ENCODE results near the gene FYB2.

The FYB2 gene

DNA sequence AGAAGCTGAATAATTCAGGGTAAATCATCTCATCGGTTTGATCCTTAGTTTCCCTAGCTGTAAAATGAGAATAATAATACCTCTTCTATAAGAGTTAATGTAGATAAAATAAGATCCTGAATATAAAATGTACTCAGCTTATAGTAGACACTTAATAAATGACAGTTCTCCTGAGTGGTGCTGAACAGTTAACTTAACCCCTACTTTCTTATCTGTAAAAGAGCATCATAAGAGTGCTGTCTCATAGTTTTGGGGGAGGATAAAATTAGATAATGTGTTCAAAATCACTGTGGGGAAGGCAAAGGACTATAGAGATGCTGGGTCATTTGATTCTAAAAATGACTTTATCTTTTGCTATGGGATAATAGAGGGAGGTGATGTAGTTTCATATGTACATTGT is 36.0 kb upstream of the FYB2 start (continued):
- TF ChIP-seq, protein P1, sequence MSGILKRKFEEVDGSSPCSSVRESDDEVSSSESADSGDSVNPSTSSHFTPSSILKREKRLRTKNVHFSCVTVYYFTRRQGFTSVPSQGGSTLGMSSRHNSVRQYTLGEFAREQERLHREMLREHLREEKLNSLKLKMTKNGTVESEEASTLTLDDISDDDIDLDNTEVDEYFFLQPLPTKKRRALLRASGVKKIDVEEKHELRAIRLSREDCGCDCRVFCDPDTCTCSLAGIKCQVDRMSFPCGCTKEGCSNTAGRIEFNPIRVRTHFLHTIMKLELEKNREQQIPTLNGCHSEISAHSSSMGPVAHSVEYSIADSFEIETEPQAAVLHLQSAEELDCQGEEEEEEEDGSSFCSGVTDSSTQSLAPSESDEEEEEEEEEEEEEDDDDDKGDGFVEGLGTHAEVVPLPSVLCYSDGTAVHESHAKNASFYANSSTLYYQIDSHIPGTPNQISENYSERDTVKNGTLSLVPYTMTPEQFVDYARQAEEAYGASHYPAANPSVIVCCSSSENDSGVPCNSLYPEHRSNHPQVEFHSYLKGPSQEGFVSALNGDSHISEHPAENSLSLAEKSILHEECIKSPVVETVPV (CRISPR knock-in tag; IDR thresholded peaks at IDR 0.05) = no peak
- TF ChIP-seq SNAI2 (CRISPR knock-in tag; IDR thresholded peaks at IDR 0.05) (no peak), CSDC2 (CRISPR knock-in tag; IDR thresholded peaks at IDR 0.05) (no peak), ZNF70 (CRISPR knock-in tag; IDR thresholded peaks at IDR 0.05) (no peak), TOX (CRISPR knock-in tag; IDR thresholded peaks at IDR 0.05; ENCODE audit: borderline replicate concordance) (no peak), ZNF8 (CRISPR knock-in tag; IDR thresholded peaks at IDR 0.05) (no peak)

DNA sequence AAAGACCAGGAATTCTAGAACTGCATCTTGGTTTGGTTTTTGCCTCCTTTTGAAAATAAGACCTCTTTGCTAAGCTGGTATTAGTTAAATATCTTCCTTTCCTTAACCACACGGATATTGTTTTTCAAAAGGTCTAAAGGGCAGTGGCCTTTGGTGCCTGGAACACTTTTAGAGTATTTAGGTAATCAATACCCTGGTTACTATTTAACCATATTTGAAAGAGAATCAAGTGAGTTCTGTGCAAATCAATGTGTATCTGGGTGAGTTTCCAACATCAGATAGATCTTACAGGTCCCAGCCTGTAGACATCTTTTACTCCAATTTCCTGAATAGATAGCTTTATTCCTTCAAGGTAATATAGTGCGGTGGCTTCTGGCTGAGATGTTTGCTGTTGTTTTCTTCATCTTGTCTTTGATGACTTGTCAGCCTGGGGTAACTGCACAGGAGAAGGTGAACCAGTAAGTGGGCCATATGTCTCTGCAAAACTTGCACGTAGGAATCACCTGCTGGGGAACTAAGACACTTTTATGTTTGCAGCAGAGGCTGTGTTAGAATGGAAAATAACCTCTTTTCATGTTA is 35.4 kb upstream of the FYB2 start, which contains the start of gene C8A:
C8A (plus strand) TSS at position 277 of the 579 bp plus-strand sequence; CDS start at position 382, 105 bp downstream.
- no peak for ATAC-seq
- TF ChIP-seq CSDC2 (CRISPR knock-in tag; IDR thresholded peaks at IDR 0.05) (no peak), ESRRG (CRISPR knock-in tag; IDR thresholded peaks at IDR 0.05) (no peak), TCF4 (CRISPR knock-in tag; IDR thresholded peaks at IDR 0.05; ENCODE audit: borderline replicate concordance) (no peak), RARB (CRISPR knock-in tag; IDR thresholded peaks at IDR 0.05) (no peak), BACH2 (CRISPR knock-in tag; IDR thresholded peaks at IDR 0.05; ENCODE audit: borderline replicate concordance) (no peak), ZNF8 (CRISPR knock-in tag; IDR thresholded peaks at IDR 0.05) (no peak), OSR1 (CRISPR knock-in tag; IDR thresholded peaks at IDR 0.05) (no peak), PPARA (CRISPR knock-in tag; IDR thresholded peaks at IDR 0.05; ENCODE audit: borderline replicate concordance) (no peak), ZFP3 (CRISPR knock-in tag; IDR thresholded peaks at IDR 0.05) (no peak), ARNTL (CRISPR knock-in tag; IDR thresholded peaks at IDR 0.05; ENCODE audit: borderline replicate concordance, low read depth) (no peak), GLIS3 (CRISPR knock-in tag; IDR thresholded peaks at IDR 0.05) (no peak), ZNF70 (CRISPR knock-in tag; IDR thresholded peaks at IDR 0.05) (no peak)
- TF ChIP-seq, protein P2, sequence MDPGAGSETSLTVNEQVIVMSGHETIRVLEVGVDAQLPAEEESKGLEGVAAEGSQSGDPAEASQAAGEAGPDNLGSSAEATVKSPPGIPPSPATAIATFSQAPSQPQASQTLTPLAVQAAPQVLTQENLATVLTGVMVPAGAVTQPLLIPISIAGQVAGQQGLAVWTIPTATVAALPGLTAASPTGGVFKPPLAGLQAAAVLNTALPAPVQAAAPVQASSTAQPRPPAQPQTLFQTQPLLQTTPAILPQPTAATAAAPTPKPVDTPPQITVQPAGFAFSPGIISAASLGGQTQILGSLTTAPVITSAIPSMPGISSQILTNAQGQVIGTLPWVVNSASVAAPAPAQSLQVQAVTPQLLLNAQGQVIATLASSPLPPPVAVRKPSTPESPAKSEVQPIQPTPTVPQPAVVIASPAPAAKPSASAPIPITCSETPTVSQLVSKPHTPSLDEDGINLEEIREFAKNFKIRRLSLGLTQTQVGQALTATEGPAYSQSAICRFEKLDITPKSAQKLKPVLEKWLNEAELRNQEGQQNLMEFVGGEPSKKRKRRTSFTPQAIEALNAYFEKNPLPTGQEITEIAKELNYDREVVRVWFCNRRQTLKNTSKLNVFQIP (CRISPR knock-in tag; IDR thresholded peaks at IDR 0.05; ENCODE audit: borderline replicate concordance, low read depth) = no peak
- TF ChIP-seq, protein P1 (CRISPR knock-in tag; IDR thresholded peaks at IDR 0.05) = no peak

DNA sequence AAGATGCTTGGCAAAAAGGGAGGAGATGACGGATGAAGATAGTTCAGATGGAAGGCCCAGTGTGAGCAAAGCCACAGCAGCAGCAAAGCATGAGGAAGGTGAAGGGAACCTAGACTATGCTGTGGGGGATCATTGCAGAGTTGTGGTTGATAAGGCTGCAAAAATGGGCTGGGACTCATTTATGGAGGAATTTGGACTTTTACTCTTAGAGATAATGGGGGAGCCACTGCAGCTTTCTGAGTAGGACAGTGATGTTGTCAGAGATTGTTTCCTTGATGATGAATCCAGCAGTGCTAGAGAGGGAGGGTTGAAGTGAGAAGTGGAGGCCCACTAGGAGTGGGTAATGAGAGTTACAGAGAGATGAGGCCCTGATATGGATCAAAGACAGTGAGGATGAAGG is 33.3 kb upstream of the FYB2 start:
- no peak for ATAC-seq

More for the DNA sequence above, 33.3 kb upstream of the FYB2 start:
- TF ChIP-seq, protein P3, sequence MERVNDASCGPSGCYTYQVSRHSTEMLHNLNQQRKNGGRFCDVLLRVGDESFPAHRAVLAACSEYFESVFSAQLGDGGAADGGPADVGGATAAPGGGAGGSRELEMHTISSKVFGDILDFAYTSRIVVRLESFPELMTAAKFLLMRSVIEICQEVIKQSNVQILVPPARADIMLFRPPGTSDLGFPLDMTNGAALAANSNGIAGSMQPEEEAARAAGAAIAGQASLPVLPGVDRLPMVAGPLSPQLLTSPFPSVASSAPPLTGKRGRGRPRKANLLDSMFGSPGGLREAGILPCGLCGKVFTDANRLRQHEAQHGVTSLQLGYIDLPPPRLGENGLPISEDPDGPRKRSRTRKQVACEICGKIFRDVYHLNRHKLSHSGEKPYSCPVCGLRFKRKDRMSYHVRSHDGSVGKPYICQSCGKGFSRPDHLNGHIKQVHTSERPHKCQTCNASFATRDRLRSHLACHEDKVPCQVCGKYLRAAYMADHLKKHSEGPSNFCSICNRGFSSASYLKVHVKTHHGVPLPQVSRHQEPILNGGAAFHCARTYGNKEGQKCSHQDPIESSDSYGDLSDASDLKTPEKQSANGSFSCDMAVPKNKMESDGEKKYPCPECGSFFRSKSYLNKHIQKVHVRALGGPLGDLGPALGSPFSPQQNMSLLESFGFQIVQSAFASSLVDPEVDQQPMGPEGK (CRISPR knock-in tag; IDR thresholded peaks at IDR 0.05; ENCODE audit: borderline replicate concordance) = no peak
- TF ChIP-seq ZFP3 (CRISPR knock-in tag; IDR thresholded peaks at IDR 0.05) (no peak), OSR1 (CRISPR knock-in tag; IDR thresholded peaks at IDR 0.05) (no peak), GLIS3 (CRISPR knock-in tag; IDR thresholded peaks at IDR 0.05) (no peak), ISL1 (CRISPR knock-in tag; IDR thresholded peaks at IDR 0.05) (no peak), TOX (CRISPR knock-in tag; IDR thresholded peaks at IDR 0.05; ENCODE audit: borderline replicate concordance) (no peak), TCF4 (CRISPR knock-in tag; IDR thresholded peaks at IDR 0.05; ENCODE audit: borderline replicate concordance) (no peak), PPARA (CRISPR knock-in tag; IDR thresholded peaks at IDR 0.05; ENCODE audit: borderline replicate concordance) (no peak), RARB (CRISPR knock-in tag; IDR thresholded peaks at IDR 0.05) (no peak), ARNTL (CRISPR knock-in tag; IDR thresholded peaks at IDR 0.05; ENCODE audit: borderline replicate concordance, low read depth) (no peak), ZNF70 (CRISPR knock-in tag; IDR thresholded peaks at IDR 0.05) (no peak), BACH2 (CRISPR knock-in tag; IDR thresholded peaks at IDR 0.05; ENCODE audit: borderline replicate concordance) (no peak), CSDC2 (CRISPR knock-in tag; IDR thresholded peaks at IDR 0.05) (no peak), SNAI2 (CRISPR knock-in tag; IDR thresholded peaks at IDR 0.05) (no peak), ZNF8 (CRISPR knock-in tag; IDR thresholded peaks at IDR 0.05) (no peak), ZC3H10 (CRISPR knock-in tag; IDR thresholded peaks at IDR 0.05) (no peak)
- TF ChIP-seq, protein P1 (CRISPR knock-in tag; IDR thresholded peaks at IDR 0.05) = no peak
- TF ChIP-seq, protein P2 (CRISPR knock-in tag; IDR thresholded peaks at IDR 0.05; ENCODE audit: borderline replicate concordance, low read depth) = no peak
